NB4 (cell line): Measurements from ENCODE around the gene C1orf141.
"Not testable (repeated sequence)": the region's sequence is repeated elsewhere in the genome, so short reads cannot be mapped to it uniquely, and the experiment has no call there.

Experiments used
- DNase-seq: peaks from one replicate; pipeline ENCODE4 v3.0.0; 2010; ENCODE audit warnings: low read depth
- H3K4me3 ChIP-seq: one replicate; pipeline ENCODE4 v1.5.1; 2011; ENCODE audit warnings: mild to moderate bottlenecking, low read depth, low read length, moderate library complexity
- CTCF ChIP-seq: IDR thresholded peaks from one replicate; pipeline ENCODE4 v1.5.1; 2012; ENCODE audit warnings: low read depth, low read length
- MAX ChIP-seq: IDR thresholded peaks from 2 replicates; pipeline ENCODE4 v1.6.1; 2011; ENCODE audit warnings: low read depth, low read length
- MYC ChIP-seq: IDR thresholded peaks from 2 replicates; pipeline ENCODE4 v1.6.1; 2011; ENCODE audit warnings: low read depth, low read length
- POLR2A ChIP-seq: IDR thresholded peaks from 2 replicates; pipeline ENCODE4 v1.6.1; 2011; ENCODE audit warnings: mild to moderate bottlenecking; ENCODE audit not compliant: insufficient read length; ENCODE audit errors: extremely low read depth

The C1orf141 gene

DNA sequence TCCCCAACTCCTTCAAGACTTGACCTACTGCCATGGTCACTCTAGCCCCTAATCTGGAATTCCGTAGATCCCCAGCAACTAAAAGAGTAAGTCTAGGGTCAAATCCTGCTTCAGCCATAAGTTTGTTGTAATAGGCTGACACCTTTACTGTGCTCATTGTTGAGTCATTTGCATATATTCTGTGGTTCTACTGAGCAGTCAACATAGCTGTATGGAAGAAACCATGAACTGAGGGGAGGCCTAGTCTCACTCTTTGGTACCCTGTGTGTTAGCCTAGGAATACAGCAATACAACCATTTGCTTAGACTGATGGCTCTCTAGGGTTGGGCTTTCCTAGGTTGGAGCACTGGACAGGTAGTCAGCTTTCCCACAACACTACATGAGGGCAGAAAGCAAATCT lies 57.2 kb downstream of the C1orf141 start:
- TF ChIP-seq MAX: no peak
- TF ChIP-seq MYC: no peak
- no peak for TF ChIP-seq CTCF
- TF ChIP-seq POLR2A: no peak

DNA sequence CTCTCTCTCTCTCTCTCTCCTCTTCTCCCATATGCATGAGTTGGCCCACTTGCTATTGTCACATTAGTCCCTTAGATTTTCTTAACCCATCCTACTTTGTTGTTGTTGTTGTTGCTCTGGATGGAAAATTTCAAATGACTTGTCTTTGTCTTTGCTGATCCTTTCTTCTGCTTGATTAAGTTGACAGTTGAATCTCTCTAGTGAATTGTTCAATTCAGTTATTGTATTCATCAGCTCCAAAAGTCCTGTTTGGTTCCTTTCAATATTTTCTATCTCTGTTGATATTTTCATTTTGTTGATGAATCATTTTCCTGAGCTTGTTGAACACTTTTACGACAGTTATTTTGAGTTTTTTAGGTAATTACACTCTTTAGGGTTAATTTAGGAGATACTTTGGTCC lies 62.0 kb downstream of the C1orf141 start:
- no peak for DNase-seq
- TF ChIP-seq CTCF (no peak), MAX (no peak), MYC (no peak), POLR2A (no peak)
- no peak overlapping the region for H3K4me3 ChIP-seq

More for the DNA sequence above, 57.2 kb downstream of the C1orf141 start:
- no peak for DNase-seq
- H3K4me3 ChIP-seq: no peak overlapping the region

DNA sequence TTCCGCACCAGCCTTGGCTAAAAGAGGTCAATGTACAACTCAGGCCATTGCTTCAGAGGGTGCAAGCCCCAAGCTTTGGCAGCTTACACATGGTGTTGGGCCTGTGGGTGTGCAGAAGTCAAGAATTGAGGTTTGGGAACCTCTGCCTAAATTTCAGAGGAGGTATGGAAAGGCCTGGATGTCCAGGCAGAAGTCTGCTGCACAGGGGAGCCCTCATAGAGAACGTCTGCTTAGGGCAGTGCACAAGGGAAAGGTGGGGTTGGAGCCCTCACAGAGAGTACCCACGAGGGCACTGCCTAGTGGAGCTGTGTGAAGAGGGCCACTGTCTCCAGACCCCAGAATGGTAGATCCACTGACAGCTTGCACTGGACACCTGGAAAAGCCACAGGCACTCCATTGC lies 67.1 kb downstream of the C1orf141 start:
- not testable (repeated sequence) for DNase-seq

GRCh38 chr1:67062412-67062811 lies 72.4 kb downstream of the C1orf141 start:
- DNase-seq: no peak
- H3K4me3 ChIP-seq: no peak overlapping the region
- TF ChIP-seq MYC (no peak), POLR2A (no peak), MAX (no peak), CTCF (no peak)

More for the DNA sequence above, 67.1 kb downstream of the C1orf141 start:
- H3K4me3 ChIP-seq: not testable (repeated sequence)

- H3K4me3 ChIP-seq: no peak overlapping the region
- no peak for DNase-seq
- TF ChIP-seq POLR2A (no peak), MAX (no peak), MYC (no peak), CTCF (no peak)
Measured at GRCh38 chr1:67061266-67061665, 73.5 kb downstream of the C1orf141 start.

DNA sequence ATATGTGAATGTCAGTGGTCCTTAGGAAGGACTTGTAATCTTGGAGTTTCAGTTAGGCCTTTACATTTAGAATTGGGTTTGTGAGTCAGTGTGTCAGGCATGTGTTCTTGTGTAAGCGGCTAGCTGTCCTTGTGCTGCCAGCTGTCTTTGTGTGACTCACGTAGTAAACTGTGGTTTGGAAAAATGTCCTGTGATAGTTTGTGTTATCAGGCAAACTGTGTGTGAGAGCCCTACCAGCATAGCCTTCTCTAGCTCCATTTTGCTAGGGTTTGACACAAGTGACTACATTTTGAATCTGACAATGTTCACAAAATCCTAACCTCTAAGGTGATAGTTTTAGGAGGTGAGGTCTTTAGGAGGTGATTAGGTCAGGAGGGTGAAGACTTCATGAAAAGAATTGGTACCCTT lies 74.0 kb downstream of the C1orf141 start:
- TF ChIP-seq POLR2A (no peak), CTCF (no peak), MAX (no peak), MYC (no peak)
- no peak overlapping the region for H3K4me3 ChIP-seq
- DNase-seq: peak; percentile 13
